ENCODE measurements around the gene PRKG2.

Gene PRKG2

GRCh38 chr4:81052119-81053068, 162.6 kb downstream of the PRKG2 start:
- TF ChIP-seq SIN3A (IDR thresholded peaks at IDR 0.05; ENCODE audit: borderline replicate concordance, insufficient read depth, low read length) (no peak), POLR2AphosphoS5 (IDR thresholded peaks at IDR 0.05; ENCODE audit: low read depth, low read length) (no peak), TAF1 (IDR thresholded peaks at IDR 0.05; ENCODE audit: borderline replicate concordance, insufficient read depth, low read length) (no peak), FOXP2 (optimal IDR thresholded peaks at IDR 0.05; ENCODE audit: borderline replicate concordance, extremely low read depth, extremely low read length, insufficient read depth) (no peak), REST (IDR thresholded peaks at IDR 0.05; ENCODE audit: insufficient read depth in 1 of 2, low read depth in 2 of 2, low read length in 2 of 2) (no peak)

GRCh38 chr4:81049907-81050306, 165.1 kb downstream of the PRKG2 start:
- TF ChIP-seq REST (IDR thresholded peaks at IDR 0.05; ENCODE audit: insufficient read depth in 1 of 2, low read depth in 2 of 2, low read length in 2 of 2) (no peak), SIN3A (IDR thresholded peaks at IDR 0.05; ENCODE audit: borderline replicate concordance, insufficient read depth, low read length) (no peak), TAF1 (IDR thresholded peaks at IDR 0.05; ENCODE audit: borderline replicate concordance, insufficient read depth, low read length) (no peak), POLR2AphosphoS5 (IDR thresholded peaks at IDR 0.05; ENCODE audit: low read depth, low read length) (no peak), FOXP2 (optimal IDR thresholded peaks at IDR 0.05; ENCODE audit: borderline replicate concordance, extremely low read depth, extremely low read length, insufficient read depth) (no peak)

- TF ChIP-seq REST (IDR thresholded peaks at IDR 0.05; ENCODE audit: insufficient read depth in 1 of 2, low read depth in 2 of 2, low read length in 2 of 2): no peak
- TF ChIP-seq POLR2AphosphoS5 (IDR thresholded peaks at IDR 0.05; ENCODE audit: low read depth, low read length): no peak
- no peak for TF ChIP-seq TAF1 (IDR thresholded peaks at IDR 0.05; ENCODE audit: borderline replicate concordance, insufficient read depth, low read length)
- no peak for TF ChIP-seq FOXP2 (optimal IDR thresholded peaks at IDR 0.05; ENCODE audit: borderline replicate concordance, extremely low read depth, extremely low read length, insufficient read depth)
- TF ChIP-seq SIN3A (IDR thresholded peaks at IDR 0.05; ENCODE audit: borderline replicate concordance, insufficient read depth, low read length): no peak
Measured at GRCh38 chr4:81049330-81049729, 165.7 kb downstream of the PRKG2 start.

GRCh38 chr4:81042578-81043365, 172.2 kb downstream of the PRKG2 start:
- no peak for TF ChIP-seq FOXP2 (optimal IDR thresholded peaks at IDR 0.05; ENCODE audit: borderline replicate concordance, extremely low read depth, extremely low read length, insufficient read depth)
- TF ChIP-seq REST (IDR thresholded peaks at IDR 0.05; ENCODE audit: insufficient read depth in 1 of 2, low read depth in 2 of 2, low read length in 2 of 2): no peak
- TF ChIP-seq SIN3A (IDR thresholded peaks at IDR 0.05; ENCODE audit: borderline replicate concordance, insufficient read depth, low read length): no peak
- no peak for TF ChIP-seq TAF1 (IDR thresholded peaks at IDR 0.05; ENCODE audit: borderline replicate concordance, insufficient read depth, low read length)
- no peak for TF ChIP-seq POLR2AphosphoS5 (IDR thresholded peaks at IDR 0.05; ENCODE audit: low read depth, low read length)
